ENCODE data around the gene DLX2.

GRCh38 chr2:172143817-172144216, 41.1 kb upstream of the DLX2 start:
- TF ChIP-seq CTCF (conservative IDR thresholded peaks at IDR 0.05) (no peak), EZH2 (IDR thresholded peaks at IDR 0.05; ENCODE audit: low read depth) (no peak)

Data from PC-9 (cell line).